HS-5 (cell line): ENCODE results near the gene B3GNT2.

Experiments
- DNase-seq: peaks from one replicate; pipeline ENCODE4 v3.0.0-alpha.2; 2012; ENCODE audit warnings: low read depth

Gene B3GNT2

DNA sequence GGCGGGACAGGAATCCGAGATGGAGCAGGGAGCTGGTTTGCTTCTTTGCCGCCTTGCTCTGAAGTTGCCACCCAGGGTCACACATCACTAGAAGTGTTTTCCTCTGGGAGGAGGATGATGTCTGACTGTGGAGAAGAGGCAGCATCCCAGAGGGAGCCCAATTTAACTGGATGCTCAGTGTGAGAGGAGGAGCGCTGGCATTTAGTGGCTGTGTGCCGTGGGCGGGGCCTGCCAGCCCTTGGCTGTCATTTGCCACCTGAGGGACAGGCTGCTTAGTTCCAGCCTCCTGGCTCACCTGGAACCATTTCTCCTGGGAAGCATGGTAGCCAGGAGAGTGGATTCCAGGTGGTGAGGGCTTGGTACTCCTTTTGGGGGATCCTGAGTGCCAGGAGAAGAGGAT, 9.6 kb downstream of the B3GNT2 start:
- DNase-seq, result no peak

- DNase-seq, result no peak
Measured at GRCh38 chr2:62206024-62206423, 10.1 kb downstream of the B3GNT2 start.

- DNase-seq, result no peak
Measured at GRCh38 chr2:62207491-62207890, 11.6 kb downstream of the B3GNT2 start.

GRCh38 chr2:62208074-62208757, 12.3 kb downstream of the B3GNT2 start:
- DNase-seq, result no peak

GRCh38 chr2:62208758-62209114, 12.8 kb downstream of the B3GNT2 start:
- DNase-seq, result no peak

DNA sequence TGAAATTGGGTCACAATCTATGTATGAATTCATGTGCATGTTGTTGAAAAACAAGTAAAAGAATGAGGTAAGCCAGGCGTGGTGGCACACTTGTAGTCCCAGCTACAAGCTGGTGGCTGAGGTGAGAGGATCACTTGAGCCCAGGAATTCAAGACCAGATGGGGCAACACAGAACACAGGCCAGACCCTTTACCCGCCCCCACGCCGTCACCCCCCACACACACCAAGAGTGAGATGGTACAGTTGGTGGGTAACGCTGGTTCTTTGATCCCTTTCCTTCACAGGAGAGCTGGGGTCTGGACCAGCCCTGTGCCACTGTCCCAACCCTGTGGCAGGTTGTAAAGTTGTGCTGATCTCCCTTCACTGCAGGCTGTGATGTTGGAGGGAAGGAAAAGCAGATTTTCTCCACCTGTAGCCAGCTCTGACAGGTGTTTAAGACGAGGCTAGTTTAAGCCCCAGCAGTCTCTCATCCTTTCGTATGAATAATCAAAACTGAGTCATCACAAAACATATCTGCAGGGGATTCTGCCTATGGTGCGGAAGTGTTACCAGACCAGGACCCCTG, 13.6 kb downstream of the B3GNT2 start:
- no peak for DNase-seq

- no peak for DNase-seq
Measured at GRCh38 chr2:62215306-62216064, 19.6 kb downstream of the B3GNT2 start.

DNA sequence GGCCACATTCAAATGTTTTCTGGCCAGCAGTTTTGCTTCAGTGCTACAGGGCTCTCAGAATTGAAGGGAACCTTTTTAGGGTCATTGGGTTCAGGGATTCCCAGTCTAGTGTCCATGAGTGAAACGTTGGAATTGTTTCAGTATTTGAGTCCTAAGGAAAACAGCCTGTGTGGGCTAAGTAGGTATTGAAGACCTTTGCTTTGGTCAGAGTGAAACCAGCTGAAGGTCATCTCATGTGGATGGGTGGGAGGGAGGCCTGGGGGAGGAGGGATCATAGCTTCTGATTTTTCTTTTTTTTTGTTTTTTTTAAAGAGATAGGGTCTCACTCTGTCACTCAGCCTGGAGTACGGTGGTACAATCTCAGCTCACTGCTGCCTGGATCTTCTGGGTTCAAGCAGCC, 20.2 kb downstream of the B3GNT2 start:
- DNase-seq, result no peak

- DNase-seq, result peak; percentile 68
Measured at GRCh38 chr2:62216616-62217015, 20.7 kb downstream of the B3GNT2 start.

GRCh38 chr2:62217421-62217820, 21.5 kb downstream of the B3GNT2 start:
- DNase-seq, result no peak

- no peak for DNase-seq
Measured at GRCh38 chr2:62217970-62218369, 22.1 kb downstream of the B3GNT2 start.

DNA sequence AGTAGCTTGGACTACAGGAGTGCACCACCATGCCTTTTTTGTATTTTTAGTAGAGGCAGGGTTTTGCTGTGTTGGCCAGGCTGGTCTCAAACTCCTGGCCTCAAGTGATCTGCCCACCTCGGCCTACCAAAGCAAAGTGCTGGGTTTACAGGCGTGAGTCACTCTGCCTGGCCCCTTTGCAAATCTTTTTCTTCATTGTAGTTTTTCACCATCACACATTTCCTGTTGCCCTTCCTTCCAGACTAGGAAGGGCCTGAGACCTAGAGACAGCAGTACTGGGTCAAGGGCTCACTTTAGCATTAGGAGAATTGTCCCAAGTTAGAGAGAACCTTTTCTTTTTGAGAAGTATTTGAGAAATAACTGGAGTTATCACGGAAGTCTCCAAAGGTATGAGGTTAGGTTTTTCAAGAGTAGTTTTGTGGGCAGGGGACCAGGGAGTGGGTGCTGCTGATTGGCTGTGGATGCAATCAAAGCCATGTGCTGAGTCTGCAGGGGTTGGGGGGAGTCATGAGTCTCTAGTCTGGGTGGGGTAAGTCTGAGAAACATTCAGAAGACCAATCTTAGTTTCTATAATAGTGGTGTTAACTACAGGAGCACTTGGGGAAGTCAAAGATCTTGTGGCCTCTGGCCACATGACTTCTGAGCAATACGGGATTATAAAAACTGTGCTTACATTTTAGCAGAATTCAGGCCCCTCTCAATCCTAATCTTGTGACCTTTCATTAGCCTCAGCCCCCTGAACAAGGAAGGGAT, 23.7 kb downstream of the B3GNT2 start:
- no peak for DNase-seq

GRCh38 chr2:62221141-62221540, 25.2 kb downstream of the B3GNT2 start:
- no peak for DNase-seq

- no peak for DNase-seq
Measured at GRCh38 chr2:62222171-62222570, 26.3 kb downstream of the B3GNT2 start.

DNA sequence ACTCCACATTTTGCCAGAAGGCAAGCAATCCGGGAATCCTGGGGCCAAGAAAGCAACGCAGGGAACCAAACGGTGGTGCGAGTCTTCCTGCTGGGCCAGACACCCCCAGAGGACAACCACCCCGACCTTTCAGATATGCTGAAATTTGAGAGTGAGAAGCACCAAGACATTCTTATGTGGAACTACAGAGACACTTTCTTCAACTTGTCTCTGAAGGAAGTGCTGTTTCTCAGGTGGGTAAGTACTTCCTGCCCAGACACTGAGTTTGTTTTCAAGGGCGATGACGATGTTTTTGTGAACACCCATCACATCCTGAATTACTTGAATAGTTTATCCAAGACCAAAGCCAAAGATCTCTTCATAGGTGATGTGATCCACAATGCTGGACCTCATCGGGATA, 26.8 kb downstream of the B3GNT2 start:
- no peak for DNase-seq

GRCh38 chr2:62224976-62225375, 29.1 kb downstream of the B3GNT2 start:
- no peak for DNase-seq

GRCh38 chr2:62227386-62228075, 31.6 kb downstream of the B3GNT2 start:
- DNase-seq, result no peak

DNA sequence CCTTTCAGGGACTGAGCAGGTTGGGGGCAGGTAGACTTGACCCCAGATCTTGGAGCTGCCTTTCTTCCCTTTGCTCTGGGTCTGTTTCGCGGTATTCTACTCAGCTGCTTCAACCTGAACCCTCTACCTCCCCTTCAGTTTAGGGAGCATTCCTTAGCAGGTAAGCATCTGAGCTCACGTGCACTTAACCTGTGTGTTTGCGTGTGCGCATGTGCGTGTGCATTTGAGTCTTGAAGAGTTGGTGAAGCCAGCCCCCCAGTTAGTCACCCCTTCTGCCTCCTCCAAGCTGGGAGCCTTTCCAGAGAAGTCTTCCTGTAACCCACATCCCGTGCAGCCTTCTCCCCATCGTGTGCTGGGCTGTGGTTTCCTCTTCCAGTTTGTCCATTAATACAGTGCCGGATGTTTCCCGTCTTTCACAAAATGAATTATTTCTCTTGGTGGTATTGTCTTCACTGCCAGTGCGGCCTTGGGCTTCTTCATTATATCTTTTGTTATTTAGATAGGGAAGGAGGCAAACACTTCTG, 33.2 kb downstream of the B3GNT2 start:
- no peak for DNase-seq

DNA sequence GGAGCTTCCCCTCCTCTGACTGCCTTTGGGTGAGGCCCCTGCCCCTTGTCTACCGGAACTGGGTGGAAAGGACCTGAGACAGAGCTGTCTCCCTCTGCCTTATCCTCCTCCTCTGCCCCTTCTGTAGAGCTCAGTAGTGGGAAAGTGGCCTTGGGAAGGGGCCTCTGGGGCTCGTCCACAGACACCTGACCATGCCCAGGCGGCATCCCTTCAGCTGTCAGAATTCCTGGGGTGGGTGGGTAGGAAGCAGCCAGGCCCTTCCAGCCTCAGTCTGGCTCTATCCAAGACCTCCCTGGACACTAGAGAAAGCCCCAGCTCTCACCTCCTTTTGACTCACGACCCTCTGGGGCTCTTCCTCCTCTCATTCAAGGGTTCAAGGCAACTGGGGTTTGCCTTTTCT, 35.6 kb downstream of the B3GNT2 start:
- no peak for DNase-seq

DNA sequence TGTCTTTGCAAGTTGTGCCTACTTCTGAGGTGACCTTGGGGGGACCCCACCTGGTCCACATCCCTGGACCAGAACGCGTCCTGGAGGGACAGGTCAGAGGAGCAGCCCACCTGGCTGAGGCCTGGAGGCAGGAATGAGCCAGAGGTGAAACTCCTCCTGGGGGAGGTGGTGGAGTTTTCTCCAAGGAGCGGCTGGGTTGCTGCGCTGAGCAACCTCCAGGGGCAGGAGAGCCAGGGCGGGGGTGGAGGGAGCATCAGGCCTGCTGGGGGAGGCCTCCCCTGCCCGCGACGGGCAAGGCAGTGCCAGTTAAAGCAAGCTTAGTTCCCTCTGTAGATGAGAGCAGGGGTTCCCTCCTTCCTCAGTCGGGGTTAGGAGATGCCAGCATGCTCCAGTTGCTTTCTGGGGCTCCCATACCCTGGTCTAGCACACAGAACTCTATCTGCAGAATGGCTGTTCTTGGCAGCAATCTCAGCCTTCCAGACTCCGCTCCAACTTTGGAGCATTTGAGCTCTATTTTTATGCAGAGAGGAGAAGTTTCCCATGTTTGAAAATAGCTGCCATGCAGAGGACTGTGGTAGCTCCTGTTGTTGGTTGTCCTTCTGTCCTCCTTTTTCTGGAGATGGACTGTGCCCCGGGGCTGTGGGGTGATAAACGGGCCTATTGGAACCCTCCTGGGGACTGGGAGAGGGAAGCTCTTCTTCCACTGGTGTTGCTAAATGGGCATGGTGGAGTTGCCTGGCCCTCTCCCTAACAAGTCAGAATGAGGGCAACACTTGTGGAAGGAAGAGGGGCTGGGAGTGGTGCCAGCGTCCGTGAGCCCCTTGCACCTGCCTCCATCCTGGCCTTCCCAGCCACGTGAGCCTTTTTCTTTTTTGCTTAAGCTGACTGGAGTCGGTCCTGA, 39.1 kb downstream of the B3GNT2 start:
- no peak for DNase-seq

- no peak for DNase-seq
Measured at GRCh38 chr2:62236499-62236898, 40.6 kb downstream of the B3GNT2 start.
